ENCODE results near the gene RHOT2.

Gene RHOT2

GRCh38 chr16:667780-668518 lies at the start of gene RHOT2:
RHOT2 (plus strand) TSS chr16:668132; CDS start chr16:668200, 68 bp downstream.
- DNase-seq (ENCODE audit: low read depth in 3 of 3, low spot score in 1 of 3) = peak; percentile 77 to 95 (median 87)

DNA sequence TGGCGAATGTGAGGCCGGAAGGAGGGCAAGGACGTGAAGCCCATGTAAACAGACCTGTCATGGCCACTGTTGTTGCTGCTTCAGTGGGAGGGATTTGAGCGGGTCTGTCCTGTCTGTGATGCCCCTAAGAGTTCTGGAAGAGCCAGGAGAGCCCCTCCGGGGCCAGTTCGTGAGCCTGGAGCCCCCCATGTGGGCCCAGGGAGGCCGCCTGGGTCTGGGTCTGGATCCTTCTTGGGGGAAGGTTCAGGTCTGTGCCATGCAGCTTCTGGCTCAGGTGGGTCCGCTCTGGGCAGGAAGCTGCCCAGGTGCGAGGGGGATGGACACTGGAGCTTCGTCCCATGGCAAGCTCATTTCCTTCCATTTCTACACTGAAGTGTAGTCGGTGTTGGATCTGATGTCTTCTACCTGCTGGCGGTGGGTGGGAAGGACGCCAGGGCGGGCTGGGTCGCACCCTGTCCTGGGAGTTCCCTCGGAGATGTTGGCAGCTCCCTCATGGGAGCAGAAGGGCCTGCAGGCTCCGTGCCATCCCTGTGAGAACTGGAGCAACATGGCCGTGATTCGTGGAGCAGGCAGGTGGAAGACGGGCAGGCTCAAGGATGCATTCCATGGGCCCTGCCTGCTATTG lies 48.3 kb upstream of the RHOT2 start:
- DNase-seq (ENCODE audit: low read depth in 3 of 3, low spot score in 1 of 3) = no peak

- no peak for DNase-seq (ENCODE audit: low read depth in 3 of 3, low spot score in 1 of 3)
Measured at GRCh38 chr16:620700-621525, 47.0 kb upstream of the RHOT2 start.

DNA sequence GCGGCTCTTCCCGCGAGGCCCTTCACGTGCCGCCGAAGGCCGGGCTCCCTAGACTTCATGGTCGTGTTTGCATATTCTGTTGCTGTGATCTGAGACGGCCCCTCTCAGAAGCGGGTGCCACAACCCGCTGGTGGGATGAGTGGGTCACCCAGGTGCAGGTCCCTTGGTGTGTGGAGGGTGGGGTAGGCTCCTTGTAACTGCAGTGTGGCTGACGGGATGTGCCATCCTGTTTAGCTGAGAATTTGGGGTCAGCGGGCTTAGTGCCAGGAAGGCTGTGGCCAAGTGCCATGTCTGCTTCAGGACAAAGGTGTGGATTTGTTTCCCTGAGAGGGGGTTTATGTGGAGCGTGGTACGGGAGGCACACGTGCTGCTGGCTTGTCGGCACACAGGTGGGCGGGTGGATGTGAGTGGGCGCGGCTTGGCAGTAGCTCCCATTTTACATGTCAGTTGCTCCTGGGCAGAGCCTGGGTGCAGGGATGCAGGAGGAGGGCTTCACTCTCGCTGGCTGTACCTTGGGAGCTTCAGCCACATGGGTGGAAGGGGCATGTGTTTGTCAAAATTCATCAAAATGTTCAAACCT lies 46.3 kb upstream of the RHOT2 start:
- no peak for DNase-seq (ENCODE audit: low read depth in 3 of 3, low spot score in 1 of 3)

DNA sequence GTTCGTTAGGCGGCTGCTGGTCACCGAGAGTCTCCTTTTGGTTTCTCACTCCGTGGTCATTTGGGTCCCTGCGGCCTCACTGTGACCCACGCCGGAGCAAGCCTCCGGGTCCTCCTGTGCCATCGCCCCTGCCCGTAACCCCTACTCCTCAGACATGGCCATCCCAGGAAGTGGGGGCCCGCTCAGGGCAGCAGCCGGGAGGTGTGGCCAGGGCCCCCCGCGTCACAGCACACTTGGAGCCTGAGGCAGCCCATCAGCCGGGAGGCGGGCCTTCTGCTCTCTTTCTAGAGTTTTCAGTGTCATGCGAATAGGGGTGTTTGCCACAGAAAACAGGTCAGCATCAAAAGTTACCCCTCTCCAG lies 45.0 kb upstream of the RHOT2 start:
- no peak for DNase-seq (ENCODE audit: low read depth in 3 of 3, low spot score in 1 of 3)

DNA sequence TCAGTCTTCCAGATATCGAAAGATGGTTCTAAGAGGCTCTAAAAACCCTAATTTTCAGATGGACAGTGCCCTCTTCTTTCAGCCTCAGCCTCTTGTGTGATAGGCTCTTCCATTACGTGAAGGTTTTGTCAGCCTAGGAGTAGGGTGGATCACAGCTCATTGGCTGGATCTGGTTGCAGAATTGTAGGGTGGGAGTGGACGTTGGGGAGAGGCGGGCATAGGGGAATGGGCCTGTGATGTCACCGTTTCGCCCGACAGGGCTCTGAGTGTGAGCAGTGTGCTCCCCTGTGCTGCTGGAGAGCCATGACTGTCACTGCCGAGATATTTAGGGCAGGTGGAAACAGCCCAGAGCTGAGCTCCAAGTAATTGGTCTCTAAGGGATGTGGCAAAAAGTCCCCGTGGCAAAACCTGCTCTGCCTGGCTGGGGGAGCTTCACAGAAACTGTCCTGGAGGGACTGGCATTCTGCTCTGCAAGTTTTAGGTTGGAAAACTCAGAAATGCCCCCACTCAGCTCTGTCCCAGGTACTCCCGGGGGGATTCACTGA lies 43.3 kb upstream of the RHOT2 start:
- no peak for DNase-seq (ENCODE audit: low read depth in 3 of 3, low spot score in 1 of 3)

- DNase-seq (ENCODE audit: low read depth in 3 of 3, low spot score in 1 of 3) = no peak
Measured at GRCh38 chr16:625117-625976, 42.6 kb upstream of the RHOT2 start.

GRCh38 chr16:625977-626765 lies 41.8 kb upstream of the RHOT2 start:
- DNase-seq (ENCODE audit: low read depth in 3 of 3, low spot score in 1 of 3) = no peak

DNA sequence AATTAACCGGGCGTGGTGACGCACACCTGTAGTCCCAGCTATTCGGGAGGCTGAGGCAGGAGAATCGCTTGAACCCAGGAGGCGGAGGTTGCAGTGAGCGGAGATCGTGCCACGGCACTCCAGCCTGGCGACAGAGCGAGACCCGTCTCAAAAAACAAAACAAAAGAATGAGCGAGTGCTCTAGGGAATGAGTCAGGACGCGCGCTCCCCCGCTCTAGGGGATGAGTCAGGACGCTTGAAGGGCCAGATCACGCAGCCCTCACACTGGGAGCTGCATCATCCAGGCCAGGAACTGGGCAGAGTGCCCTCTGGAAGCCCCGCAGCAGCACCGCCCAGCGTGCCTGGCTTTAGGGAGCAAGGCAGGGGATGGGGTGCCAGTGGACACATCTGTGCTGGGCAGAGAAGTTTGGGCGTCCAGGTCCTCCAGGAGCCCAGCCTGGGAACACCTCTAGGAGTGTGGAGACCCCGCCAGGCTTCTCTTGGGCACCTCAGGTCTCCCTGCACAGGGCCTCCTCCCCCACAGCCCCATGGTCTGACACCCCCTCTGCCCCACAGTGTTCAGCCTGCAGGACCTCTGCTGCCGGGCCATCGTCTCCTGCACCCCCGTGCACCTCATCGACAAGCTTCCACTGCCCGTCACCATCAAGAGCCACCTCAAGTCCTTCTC lies 41.0 kb upstream of the RHOT2 start:
- DNase-seq (ENCODE audit: low read depth in 3 of 3, low spot score in 1 of 3) = no peak

- no peak for DNase-seq (ENCODE audit: low read depth in 3 of 3, low spot score in 1 of 3)
Measured at GRCh38 chr16:627454-628239, 40.3 kb upstream of the RHOT2 start.

DNA sequence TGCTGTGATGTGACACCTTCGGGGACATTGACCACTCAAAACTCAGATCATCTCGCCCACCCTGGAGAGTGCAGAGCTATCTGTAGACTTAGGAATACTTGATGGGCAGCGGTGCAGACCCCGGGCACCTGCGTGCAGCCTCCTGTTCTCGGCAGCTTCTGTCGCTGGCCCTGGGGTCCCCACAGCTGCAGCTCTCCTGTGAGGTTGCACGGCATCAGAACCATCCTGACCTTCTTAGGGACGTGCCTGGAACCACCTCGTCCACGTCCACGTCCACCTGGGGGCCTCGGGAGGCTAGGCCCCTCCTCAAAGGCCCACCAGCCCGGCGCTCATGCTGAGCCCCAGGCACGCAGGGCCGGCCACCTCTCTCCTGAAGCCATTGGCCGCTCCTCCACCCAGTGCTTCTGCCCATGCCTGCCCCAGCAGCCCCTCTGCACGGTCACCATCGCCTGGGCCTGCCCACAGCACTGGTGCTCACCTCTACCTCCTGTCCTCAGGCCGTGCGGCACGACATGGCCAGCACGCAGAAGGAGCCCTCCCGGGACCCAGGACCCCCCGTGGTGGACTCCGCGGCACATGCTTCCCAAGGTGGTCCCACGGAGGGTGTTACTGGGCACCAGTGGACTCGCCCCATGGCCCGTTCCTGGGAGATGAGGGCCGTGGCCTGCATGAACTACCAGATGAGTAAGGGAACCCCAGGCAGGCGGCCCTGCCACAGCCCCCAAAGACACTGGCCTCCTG lies 39.4 kb upstream of the RHOT2 start:
- no peak for DNase-seq (ENCODE audit: low read depth in 3 of 3, low spot score in 1 of 3)

- DNase-seq (ENCODE audit: low read depth in 3 of 3, low spot score in 1 of 3) = no peak
Measured at GRCh38 chr16:629185-629832, 38.6 kb upstream of the RHOT2 start.

GRCh38 chr16:629833-630248 lies 38.1 kb upstream of the RHOT2 start:
- DNase-seq (ENCODE audit: low read depth in 3 of 3, low spot score in 1 of 3) = no peak

DNA sequence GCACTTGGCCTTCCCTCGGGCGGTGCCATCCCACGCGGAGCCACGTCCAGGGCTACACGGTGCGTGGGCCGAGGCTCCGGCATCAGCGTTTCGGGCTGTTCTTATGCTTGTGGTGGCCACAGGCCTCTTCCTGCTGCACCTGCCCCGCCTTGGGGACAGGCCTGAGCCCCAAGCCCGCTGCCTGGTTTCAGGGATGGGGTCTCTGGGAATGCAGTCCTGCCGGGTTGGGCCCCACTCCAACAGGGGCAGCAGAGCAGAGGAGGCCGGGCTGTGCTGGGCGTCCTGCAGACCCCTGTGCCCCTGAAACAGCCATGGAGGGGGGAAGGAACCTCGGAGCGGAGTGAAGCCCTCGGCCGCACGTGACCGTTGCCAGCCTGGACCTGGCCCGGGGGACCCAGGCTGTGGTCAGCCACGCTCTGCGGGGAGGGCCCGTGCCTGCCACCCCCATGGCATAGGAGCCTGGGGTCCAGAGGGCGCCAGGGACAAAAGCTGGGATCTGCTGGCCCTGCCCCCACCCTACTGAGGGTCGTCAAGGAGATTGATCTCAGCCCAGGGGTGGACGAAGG lies 37.6 kb upstream of the RHOT2 start:
- DNase-seq (ENCODE audit: low read depth in 3 of 3, low spot score in 1 of 3) = no peak

- no peak for DNase-seq (ENCODE audit: low read depth in 3 of 3, low spot score in 1 of 3)
Measured at GRCh38 chr16:630815-631405, 37.0 kb upstream of the RHOT2 start, which contains the start of gene WFIKKN1. WFIKKN1 (plus strand) TSS chr16:630985; CDS start chr16:631254, 269 bp downstream.

GRCh38 chr16:631808-632358 lies 36.0 kb upstream of the RHOT2 start:
- no peak for DNase-seq (ENCODE audit: low read depth in 3 of 3, low spot score in 1 of 3)
